HG02678 (cell line): ENCODE results near the gene FOXP1.

Experiments used
- ATAC-seq: cut with Tn5 transposase; IDR thresholded peaks from one replicate; pipeline ENCODE4 v1.9.1; 2021; ENCODE audit warnings: mild to moderate bottlenecking, moderate library complexity; ENCODE audit not compliant: unreplicated experiment

FOXP1 gene

DNA sequence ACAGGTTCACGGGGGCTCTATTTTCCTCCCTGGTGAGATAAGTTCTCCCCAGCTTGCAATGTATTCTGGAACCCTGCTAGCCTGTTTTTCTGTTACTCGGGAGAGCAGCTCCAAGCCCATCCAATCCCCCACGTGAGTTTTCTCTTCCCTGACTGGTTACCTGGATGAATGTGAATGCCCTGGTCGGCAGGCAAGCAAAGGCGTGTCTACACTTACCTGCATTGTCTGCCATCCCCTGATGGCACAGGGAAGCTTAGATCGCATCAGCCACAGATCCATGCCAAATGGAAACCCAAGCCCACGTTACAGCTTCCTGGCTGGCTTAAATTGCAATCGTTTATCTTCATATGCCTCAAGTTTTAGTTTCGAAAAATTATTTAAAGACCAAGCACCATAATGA is 149.9 kb downstream of the FOXP1 start:
- ATAC-seq = no peak

GRCh38 chr3:71432044-71432975 is 151.2 kb downstream of the FOXP1 start:
- no peak for ATAC-seq

- no peak for ATAC-seq
Observed at GRCh38 chr3:71430941-71431552, 152.5 kb downstream of the FOXP1 start.

- no peak for ATAC-seq
Observed at GRCh38 chr3:71429597-71429988, 153.9 kb downstream of the FOXP1 start.

- ATAC-seq = peak; percentile 49
Observed at GRCh38 chr3:71428841-71429596, 154.5 kb downstream of the FOXP1 start.

DNA sequence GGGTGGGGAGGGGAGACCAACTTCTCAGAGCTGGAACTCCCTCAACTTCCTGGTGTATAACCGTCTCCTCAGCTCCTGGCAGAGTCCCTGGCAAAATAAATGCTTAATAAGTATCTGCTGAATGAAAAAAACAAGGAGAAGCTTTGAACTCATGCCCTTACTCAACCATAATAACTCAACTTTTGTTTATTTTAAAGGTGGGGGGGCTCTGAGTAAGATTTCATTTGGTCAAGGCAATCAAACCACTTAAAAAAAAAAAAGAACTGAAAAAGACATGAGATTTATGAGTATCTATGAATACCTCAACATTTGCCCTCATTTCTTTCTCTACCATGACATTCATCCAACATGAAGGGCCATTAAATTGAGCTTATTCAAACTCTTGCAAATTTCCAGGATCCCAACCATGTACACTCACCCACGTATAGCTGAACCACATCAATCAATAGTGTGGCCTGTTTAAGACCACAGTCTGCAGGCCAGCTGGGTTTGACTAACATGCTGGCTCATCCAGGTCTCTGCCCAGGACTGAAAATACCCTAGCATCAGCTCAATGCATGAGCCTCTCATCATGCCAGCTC is 157.9 kb downstream of the FOXP1 start:
- ATAC-seq = no peak

DNA sequence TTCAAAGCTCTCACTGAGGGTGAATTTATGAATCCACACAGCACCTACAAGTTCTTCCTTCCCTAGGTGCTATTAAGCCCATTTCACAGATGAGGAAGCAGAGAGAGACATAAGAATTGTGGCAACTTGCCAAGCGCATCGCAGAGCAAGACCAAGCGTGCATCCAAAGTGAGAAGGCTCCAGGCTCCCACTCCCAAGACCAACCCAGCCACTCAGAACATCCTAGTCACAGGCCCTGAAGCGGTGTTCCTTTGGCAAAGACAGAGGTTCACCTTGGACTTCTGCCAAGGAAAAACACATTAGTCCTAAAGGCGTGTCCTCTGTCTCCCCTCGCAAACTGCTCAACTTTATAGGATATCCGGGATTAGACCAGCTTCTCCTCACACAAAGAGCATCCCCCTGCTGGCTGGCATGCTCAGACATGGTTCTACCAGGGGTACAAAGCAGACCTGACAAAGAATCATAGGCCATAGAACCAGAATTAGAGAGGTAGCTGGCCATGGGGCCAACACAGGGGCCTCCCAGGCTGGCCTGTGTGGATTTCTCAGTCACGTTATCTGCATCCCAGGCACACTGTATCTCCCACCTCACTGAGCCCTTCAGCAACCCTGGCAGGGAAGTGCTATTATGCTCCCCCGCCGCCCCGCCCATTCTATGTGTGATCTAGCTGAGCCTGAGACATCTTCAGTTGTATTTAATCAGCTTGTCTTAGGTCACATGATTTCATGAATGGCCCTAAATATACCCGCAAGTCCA is 160.2 kb downstream of the FOXP1 start:
- ATAC-seq = no peak

- peak; percentile 84 for ATAC-seq
Observed at GRCh38 chr3:71421820-71422566, 161.5 kb downstream of the FOXP1 start.

- ATAC-seq = peak; percentile 64
Observed at GRCh38 chr3:71421475-71421819, 162.1 kb downstream of the FOXP1 start.

DNA sequence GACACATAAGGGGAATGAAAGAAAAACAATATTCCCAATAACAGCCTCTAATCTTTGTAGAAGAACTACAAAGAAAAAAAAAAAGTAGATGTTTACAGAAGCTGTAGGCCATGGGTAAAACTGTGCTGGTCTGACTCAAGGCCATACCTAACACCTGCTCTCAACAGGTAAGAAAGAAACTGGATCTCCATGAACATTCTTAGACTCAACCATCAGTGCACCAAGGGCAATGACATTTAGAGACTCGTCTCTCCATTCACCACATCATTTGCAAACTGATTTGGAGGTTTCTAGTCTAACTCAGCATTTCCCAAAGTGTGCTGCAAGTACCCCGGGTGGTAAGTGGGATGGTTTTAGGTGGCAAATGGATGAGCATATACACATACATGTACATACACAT is 164.2 kb downstream of the FOXP1 start:
- no peak for ATAC-seq

- no peak for ATAC-seq
Observed at GRCh38 chr3:71417791-71418190, 165.7 kb downstream of the FOXP1 start.

GRCh38 chr3:71416876-71417275 is 166.7 kb downstream of the FOXP1 start:
- no peak for ATAC-seq

GRCh38 chr3:71415681-71416122 is 167.8 kb downstream of the FOXP1 start:
- ATAC-seq = no peak

DNA sequence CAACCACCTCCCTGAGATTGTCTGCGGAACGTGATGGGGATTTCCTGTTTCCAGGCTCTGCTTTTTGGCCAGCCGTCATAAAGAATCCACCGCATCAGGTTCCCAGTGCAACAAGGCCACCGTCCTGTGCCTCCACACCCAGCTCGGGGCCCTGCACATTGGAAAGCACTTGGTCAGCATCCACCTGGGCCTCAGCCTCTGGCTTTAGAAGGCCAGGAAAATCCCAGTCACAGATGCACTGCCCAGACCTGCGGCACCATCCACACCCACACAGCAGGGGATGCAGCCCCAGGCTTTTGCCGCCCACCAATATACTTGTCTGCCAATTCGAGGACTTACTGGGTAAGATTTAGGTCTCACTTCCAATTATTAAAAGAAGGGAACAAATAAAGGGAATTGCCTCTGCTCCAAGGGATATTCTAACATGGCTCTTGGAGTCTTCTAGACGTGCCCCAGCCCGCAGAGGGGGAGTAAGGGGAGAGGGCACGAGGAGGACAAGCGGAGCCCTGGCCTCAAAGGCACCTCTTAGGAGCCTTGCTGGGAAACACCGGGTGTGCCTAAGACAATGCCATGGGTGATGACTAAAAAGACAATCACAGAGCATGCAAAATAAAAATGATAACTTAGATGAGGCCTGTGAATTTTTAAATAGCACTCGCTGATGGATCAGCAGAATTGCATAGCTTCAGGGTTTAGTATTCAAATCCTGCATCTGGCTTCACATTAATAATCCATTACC is 169.2 kb downstream of the FOXP1 start:
- ATAC-seq = no peak

GRCh38 chr3:71413572-71413971 is 170.0 kb downstream of the FOXP1 start:
- ATAC-seq = no peak

DNA sequence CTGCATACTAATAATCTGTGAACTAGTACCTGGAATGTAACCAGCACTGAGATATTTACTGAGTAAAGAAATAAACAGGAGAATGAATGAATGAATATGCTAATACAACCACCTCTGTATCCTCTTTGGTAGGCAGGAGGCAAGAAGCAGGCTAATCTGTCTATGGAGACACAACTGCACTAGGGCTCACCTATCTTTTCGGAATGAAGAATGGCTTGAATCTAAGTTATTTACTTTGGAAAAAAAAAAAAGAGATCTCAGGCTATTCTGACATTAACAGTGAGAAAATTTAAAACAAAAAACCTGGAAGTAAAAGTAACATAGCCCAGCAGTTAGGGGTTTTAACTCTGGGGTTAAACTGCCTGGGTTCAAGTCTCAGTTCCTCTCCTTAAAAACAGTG is 174.2 kb downstream of the FOXP1 start:
- no peak for ATAC-seq

DNA sequence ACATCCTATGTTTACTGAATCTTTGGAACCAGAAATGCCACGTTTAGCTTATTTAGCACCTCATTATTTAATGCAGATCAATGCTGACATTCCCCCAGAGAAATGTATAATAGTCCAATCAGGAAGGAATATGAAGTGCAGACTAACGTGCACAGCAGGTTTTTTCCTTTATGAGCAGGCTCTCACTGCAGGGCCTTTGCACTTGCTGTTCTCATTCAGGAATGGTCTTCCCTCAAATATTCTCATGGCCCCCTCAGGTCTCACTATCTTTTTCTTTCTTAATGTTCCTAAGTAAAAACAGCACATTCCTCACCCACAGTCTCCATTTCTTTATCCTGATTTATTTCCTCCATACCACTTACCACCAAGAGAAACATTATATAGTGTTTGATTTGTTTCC is 174.6 kb downstream of the FOXP1 start:
- no peak for ATAC-seq

GRCh38 chr3:71407823-71408222 is 175.7 kb downstream of the FOXP1 start:
- no peak for ATAC-seq
